SK-N-SH (cell line): Measurements from ENCODE around the gene ANKRD36C.
"Not testable (repeated sequence)": the region's sequence is repeated elsewhere in the genome, so short reads cannot be mapped to it uniquely, and the experiment has no call there.

Experiments
- EP300 ChIP-seq, 2 experiments: IDR thresholded peaks; 2 replicates each; pipeline versions ENCODE4 v1.4.0 to v1.6.1; 2012; ENCODE audit warnings: borderline replicate concordance in 1 of 2, low read depth in 1 of 2, low read length in 1 of 2
- EZH2phosphoT487 ChIP-seq: fragments of 200-600 bp; sonication (generic); IDR thresholded peaks from 2 replicates; pipeline ENCODE4 v1.6.1; 2017; ENCODE audit warnings: low read depth, mixed run types, mild to moderate bottlenecking, antibody characterized with exemption, moderate library complexity, borderline replicate concordance
- GATA2 ChIP-seq: sonication (generic); formaldehyde crosslinking; IDR thresholded peaks from 2 replicates; pipeline ENCODE4 v1.5.0; 2020; ENCODE audit warnings: mild to moderate bottlenecking, missing genetic modification reagents
- RAD21 ChIP-seq: IDR thresholded peaks from 2 replicates; pipeline ENCODE4 v1.6.1; 2012; ENCODE audit warnings: mild to moderate bottlenecking, low read length
- REST ChIP-seq: IDR thresholded peaks from 2 replicates; pipeline ENCODE4 v1.6.1; 2012; ENCODE audit warnings: mild to moderate bottlenecking, low read depth, low read length, moderate library complexity
- RFX5 ChIP-seq: IDR thresholded peaks from 2 replicates; pipeline ENCODE4 v1.6.1; 2012; ENCODE audit warnings: mild to moderate bottlenecking, improper control_type of control experiment, low read length
- TAF1 ChIP-seq: IDR thresholded peaks from 2 replicates; pipeline ENCODE4 v1.6.1; 2012; ENCODE audit warnings: low read depth, mild to moderate bottlenecking, low read length, moderate library complexity, borderline replicate concordance
- TCF12 ChIP-seq: IDR thresholded peaks from 2 replicates; pipeline ENCODE4 v1.4.0; 2012
- TF ChIP-seq, protein P1 (sequence below): fragments of 200-600 bp; sonication (generic); IDR thresholded peaks from 2 replicates; pipeline ENCODE4 v1.6.1; 2017; ENCODE audit warnings: antibody characterized with exemption, mild to moderate bottlenecking, moderate library complexity
- TF ChIP-seq, protein P2 (sequence below): IDR thresholded peaks from 2 replicates; pipeline ENCODE4 v1.4.0; 2012; ENCODE audit warnings: low read depth, borderline replicate concordance
- TF ChIP-seq, protein P3 (sequence below): fragments of 150-350 bp; IDR thresholded peaks from 2 replicates; pipeline ENCODE4 v1.6.1; 2016; ENCODE audit warnings: mild to moderate bottlenecking, low read depth, low read length

GRCh38 chr2:95834077-95835013 lies 157.3 kb downstream of the ANKRD36C start:
- TF ChIP-seq, protein P1, sequence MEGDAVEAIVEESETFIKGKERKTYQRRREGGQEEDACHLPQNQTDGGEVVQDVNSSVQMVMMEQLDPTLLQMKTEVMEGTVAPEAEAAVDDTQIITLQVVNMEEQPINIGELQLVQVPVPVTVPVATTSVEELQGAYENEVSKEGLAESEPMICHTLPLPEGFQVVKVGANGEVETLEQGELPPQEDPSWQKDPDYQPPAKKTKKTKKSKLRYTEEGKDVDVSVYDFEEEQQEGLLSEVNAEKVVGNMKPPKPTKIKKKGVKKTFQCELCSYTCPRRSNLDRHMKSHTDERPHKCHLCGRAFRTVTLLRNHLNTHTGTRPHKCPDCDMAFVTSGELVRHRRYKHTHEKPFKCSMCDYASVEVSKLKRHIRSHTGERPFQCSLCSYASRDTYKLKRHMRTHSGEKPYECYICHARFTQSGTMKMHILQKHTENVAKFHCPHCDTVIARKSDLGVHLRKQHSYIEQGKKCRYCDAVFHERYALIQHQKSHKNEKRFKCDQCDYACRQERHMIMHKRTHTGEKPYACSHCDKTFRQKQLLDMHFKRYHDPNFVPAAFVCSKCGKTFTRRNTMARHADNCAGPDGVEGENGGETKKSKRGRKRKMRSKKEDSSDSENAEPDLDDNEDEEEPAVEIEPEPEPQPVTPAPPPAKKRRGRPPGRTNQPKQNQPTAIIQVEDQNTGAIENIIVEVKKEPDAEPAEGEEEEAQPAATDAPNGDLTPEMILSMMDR: not testable (repeated sequence)
- TF ChIP-seq, protein P2, sequence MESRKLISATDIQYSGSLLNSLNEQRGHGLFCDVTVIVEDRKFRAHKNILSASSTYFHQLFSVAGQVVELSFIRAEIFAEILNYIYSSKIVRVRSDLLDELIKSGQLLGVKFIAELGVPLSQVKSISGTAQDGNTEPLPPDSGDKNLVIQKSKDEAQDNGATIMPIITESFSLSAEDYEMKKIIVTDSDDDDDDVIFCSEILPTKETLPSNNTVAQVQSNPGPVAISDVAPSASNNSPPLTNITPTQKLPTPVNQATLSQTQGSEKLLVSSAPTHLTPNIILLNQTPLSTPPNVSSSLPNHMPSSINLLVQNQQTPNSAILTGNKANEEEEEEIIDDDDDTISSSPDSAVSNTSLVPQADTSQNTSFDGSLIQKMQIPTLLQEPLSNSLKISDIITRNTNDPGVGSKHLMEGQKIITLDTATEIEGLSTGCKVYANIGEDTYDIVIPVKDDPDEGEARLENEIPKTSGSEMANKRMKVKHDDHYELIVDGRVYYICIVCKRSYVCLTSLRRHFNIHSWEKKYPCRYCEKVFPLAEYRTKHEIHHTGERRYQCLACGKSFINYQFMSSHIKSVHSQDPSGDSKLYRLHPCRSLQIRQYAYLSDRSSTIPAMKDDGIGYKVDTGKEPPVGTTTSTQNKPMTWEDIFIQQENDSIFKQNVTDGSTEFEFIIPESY: not testable (repeated sequence)
- not testable (repeated sequence) for TF ChIP-seq EP300 (IDR thresholded peaks at IDR 0.05; ENCODE audit: borderline replicate concordance in 1 of 2, low read depth in 1 of 2, low read length in 1 of 2); RAD21; EZH2phosphoT487; TAF1; REST; GATA2 (CRISPR knock-in tag); TCF12; RFX5
- TF ChIP-seq, protein P3, sequence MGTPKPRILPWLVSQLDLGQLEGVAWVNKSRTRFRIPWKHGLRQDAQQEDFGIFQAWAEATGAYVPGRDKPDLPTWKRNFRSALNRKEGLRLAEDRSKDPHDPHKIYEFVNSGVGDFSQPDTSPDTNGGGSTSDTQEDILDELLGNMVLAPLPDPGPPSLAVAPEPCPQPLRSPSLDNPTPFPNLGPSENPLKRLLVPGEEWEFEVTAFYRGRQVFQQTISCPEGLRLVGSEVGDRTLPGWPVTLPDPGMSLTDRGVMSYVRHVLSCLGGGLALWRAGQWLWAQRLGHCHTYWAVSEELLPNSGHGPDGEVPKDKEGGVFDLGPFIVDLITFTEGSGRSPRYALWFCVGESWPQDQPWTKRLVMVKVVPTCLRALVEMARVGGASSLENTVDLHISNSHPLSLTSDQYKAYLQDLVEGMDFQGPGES: not testable (repeated sequence)
